Caco-2 (cell line): ENCODE measurements around the gene RPL10. TPM values are rescaled to one million over a fixed set of nuclear protein-coding genes. Genes with fewer than 3 reads are reported as not detected.

Source experiments
- BruUV-seq: library from RNA; stranded (reverse); fragments of 400-500 nt; replicated peaks from 2 replicates; lab custom pipeline; 2021; lab: Mats Ljungman, UMichigan
- CTCF ChIA-PET: fragments of 300-600 bp; sonication (Branson Sonifier 250); formaldehyde crosslinking; loops from one replicate; lab custom pipeline; 2022; ENCODE audit warnings: antibody characterized with exemption; lab: Charles Lee
- POLR2A ChIA-PET: fragments of 300-600 bp; sonication (Branson Sonifier 250); formaldehyde crosslinking; loops from one replicate; lab custom pipeline; 2022; ENCODE audit warnings: antibody characterized with exemption; lab: Charles Lee
- DNase-seq, 2 experiments: peaks; one replicate each; pipeline versions ENCODE4 v3.0.0 to v3.0.0-alpha.2; 2020 to 2022
- H3K27me3 ChIP-seq: replicated peaks from 2 replicates; pipeline ENCODE4 v1.6.0; 2011; ENCODE audit warnings: low read length; ENCODE audit not compliant: control insufficient read depth, insufficient read depth
- H3K36me3 ChIP-seq: 2 replicates; pipeline ENCODE4 v1.5.1; 2011; ENCODE audit warnings: low read length; ENCODE audit not compliant: control insufficient read depth, insufficient read depth
- H3K4me1 ChIP-seq: fragments of 250-450 bp; sonication (Bioruptor Pico); 2 replicates; pipeline ENCODE4 v1.5.1; 2020; ENCODE audit warnings: mild to moderate bottlenecking
- H3K4me3 ChIP-seq: 2 replicates; pipeline ENCODE4 v1.5.1; 2011; ENCODE audit warnings: low read depth, mild to moderate bottlenecking, control low read depth, low read length
- H3K9me3 ChIP-seq: fragments of 250-450 bp; sonication (Bioruptor Pico); 2 replicates; pipeline ENCODE4 v1.5.1; 2020; ENCODE audit warnings: mild to moderate bottlenecking, moderate library complexity
- H3K27ac Mint-ChIP-seq: one replicate; pipeline ENCODE4 v1.8.0; 2022; ENCODE audit warnings: mixed read lengths; ENCODE audit not compliant: unreplicated experiment
- H3K27me3 Mint-ChIP-seq: one replicate; pipeline ENCODE4 v1.8.0; 2022; ENCODE audit warnings: mixed read lengths; ENCODE audit not compliant: insufficient read depth, unreplicated experiment
- H3K36me3 Mint-ChIP-seq: one replicate; pipeline ENCODE4 v1.8.0; 2022; ENCODE audit warnings: mild to moderate bottlenecking, mixed read lengths; ENCODE audit not compliant: insufficient read depth, unreplicated experiment
- H3K4me1 Mint-ChIP-seq: one replicate; pipeline ENCODE4 v1.8.0; 2022; ENCODE audit warnings: low read depth, mixed read lengths; ENCODE audit not compliant: unreplicated experiment
- H3K4me3 Mint-ChIP-seq: one replicate; pipeline ENCODE4 v1.8.0; 2022; ENCODE audit warnings: mild to moderate bottlenecking, moderate library complexity, mixed read lengths; ENCODE audit not compliant: unreplicated experiment
- H3K9me3 Mint-ChIP-seq: one replicate; pipeline ENCODE4 v1.8.0; 2022; ENCODE audit warnings: mixed read lengths; ENCODE audit not compliant: unreplicated experiment
- intact Hi-C: fragments of 100-400 bp; cut with micrococcal nuclease; formaldehyde crosslinking; loops from one replicate; pipeline ENCODE4 v1.10.0; 2022; ENCODE audit not compliant: unreplicated experiment
- total RNA-seq: library from RNA; stranded (reverse); gene quantifications from 2 replicates; pipeline ENCODE4 v1.2.3, GENCODE V29; 2022
- TF ChIP-seq, protein P1 (sequence below), 2 experiments: fragments of 200-600 bp in 1 of 2; IDR thresholded peaks; 1 replicate in 1 of 2; 2 replicates in 1 of 2; pipeline versions ENCODE4 v1.5.1 to v1.8.0; 2011 to 2022; ENCODE audit warnings: antibody characterized with exemption in 1 of 2, control low read depth in 1 of 2, inconsistent platforms in 1 of 2, low read depth in 1 of 2, low read length in 1 of 2, mild to moderate bottlenecking in 1 of 2, moderate library complexity in 1 of 2; ENCODE audit not compliant: insufficient read depth in 1 of 2, severe bottlenecking in 1 of 2, unreplicated experiment in 1 of 2

The RPL10 gene
- total RNA-seq, 1 experiment from 2014 or later = 2,081 TPM

DNA sequence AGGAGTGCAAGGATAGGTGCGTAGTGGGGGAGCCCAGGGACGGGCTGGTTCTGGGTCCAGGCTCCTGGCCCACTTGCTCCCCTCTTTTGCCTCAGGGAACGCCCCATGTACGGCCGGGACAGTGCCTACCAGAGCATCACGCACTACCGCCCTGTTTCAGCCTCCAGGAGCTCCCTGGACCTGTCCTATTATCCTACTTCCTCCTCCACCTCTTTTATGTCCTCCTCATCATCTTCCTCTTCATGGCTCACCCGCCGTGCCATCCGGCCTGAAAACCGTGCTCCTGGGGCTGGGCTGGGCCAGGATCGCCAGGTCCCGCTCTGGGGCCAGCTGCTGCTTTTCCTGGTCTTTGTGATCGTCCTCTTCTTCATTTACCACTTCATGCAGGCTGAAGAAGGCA is 17.4 kb upstream of the RPL10 start:
- CTCF ChIA-PET = no interaction called here
- POLR2A ChIA-PET = no interaction called here
- Mint-ChIP-seq H3K36me3 (peaks cover 57% of the 10 kb centered on the region), H3K9me3 (no peaks in the 10 kb centered on the region), H3K27me3 (no peaks in the 10 kb centered on the region), H3K4me3 (peak overlapping the region; percentile 80), H3K27ac (peak overlapping the region; percentile 68), H3K4me1 (peaks cover 6% of the 10 kb centered on the region)
- DNase-seq = no peak
- TF ChIP-seq, protein P1, sequence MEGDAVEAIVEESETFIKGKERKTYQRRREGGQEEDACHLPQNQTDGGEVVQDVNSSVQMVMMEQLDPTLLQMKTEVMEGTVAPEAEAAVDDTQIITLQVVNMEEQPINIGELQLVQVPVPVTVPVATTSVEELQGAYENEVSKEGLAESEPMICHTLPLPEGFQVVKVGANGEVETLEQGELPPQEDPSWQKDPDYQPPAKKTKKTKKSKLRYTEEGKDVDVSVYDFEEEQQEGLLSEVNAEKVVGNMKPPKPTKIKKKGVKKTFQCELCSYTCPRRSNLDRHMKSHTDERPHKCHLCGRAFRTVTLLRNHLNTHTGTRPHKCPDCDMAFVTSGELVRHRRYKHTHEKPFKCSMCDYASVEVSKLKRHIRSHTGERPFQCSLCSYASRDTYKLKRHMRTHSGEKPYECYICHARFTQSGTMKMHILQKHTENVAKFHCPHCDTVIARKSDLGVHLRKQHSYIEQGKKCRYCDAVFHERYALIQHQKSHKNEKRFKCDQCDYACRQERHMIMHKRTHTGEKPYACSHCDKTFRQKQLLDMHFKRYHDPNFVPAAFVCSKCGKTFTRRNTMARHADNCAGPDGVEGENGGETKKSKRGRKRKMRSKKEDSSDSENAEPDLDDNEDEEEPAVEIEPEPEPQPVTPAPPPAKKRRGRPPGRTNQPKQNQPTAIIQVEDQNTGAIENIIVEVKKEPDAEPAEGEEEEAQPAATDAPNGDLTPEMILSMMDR (IDR thresholded peaks at IDR 0.05; ENCODE audit: insufficient read depth in 1 of 2, low read depth in 1 of 2, low read length in 1 of 2, severe bottlenecking in 1 of 2, unreplicated experiment in 1 of 2) = no peak
- Histone ChIP-seq H3K9me3 (no peaks in the 10 kb centered on the region), H3K4me3 (no peak overlapping the region; the same call in 1 of the 2 replicates), H3K4me1 (no peaks in the 10 kb centered on the region), H3K27me3 (no peaks in the 10 kb centered on the region), H3K36me3 (peaks cover 2% of the 10 kb centered on the region; the same call in 1 of the 2 replicates)
- intact Hi-C loops = no loop called here
- no TSS peak for BruUV-seq

DNA sequence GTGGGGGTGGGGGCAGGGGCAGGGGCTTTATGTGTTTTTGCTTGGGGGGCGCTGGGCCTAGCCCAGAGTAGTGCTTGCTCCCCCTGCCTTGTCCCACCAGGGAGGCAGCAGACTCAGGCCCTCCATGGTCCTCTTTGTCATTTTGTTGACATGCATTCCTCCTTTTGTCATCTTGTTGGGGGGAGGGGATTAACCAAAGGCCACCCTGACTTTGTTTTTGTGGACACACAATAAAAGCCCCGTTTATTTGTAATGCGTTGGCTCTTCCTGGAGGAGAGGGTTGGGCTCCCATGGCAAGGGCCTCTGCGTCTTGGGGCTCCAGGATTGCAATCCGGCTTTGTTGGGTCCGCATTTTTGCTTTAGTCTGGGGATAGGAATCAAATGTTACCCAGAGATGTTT is 16.9 kb upstream of the RPL10 start:
- H3K4me3 Mint-ChIP-seq = peak overlapping the region; percentile 80
- Histone ChIP-seq H3K4me3 (no peak overlapping the region), H3K4me1 (no peaks in the 10 kb centered on the region), H3K9me3 (no peaks in the 10 kb centered on the region), H3K27me3 (no peaks in the 10 kb centered on the region), H3K36me3 (peaks cover 2% of the 10 kb centered on the region; the same call in 1 of the 2 replicates)
- H3K9me3 Mint-ChIP-seq = no peaks in the 10 kb centered on the region
- POLR2A ChIA-PET = interaction anchor here (1.2 kb wide), 1 partner anchor 8 kb away, joined by 4 read pairs; no protein-coding TSS in a partner anchor
- no peaks in the 10 kb centered on the region for H3K27me3 Mint-ChIP-seq
- CTCF ChIA-PET = no interaction called here
- H3K4me1 Mint-ChIP-seq = peaks cover 6% of the 10 kb centered on the region
- peaks cover 57% of the 10 kb centered on the region for H3K36me3 Mint-ChIP-seq
- BruUV-seq = no TSS peak
- DNase-seq = no peak
- TF ChIP-seq, protein P1 (IDR thresholded peaks at IDR 0.05; ENCODE audit: insufficient read depth in 1 of 2, low read depth in 1 of 2, low read length in 1 of 2, severe bottlenecking in 1 of 2, unreplicated experiment in 1 of 2) = no peak
- peak overlapping the region; percentile 68 for H3K27ac Mint-ChIP-seq
- intact Hi-C loops = no loop called here

GRCh38 chrX:154382483-154383069 is 15.6 kb upstream of the RPL10 start:
- no peak overlapping the region for H3K4me3 ChIP-seq
- no peak for DNase-seq
- no peaks in the 10 kb centered on the region for H3K9me3 ChIP-seq
- Mint-ChIP-seq H3K9me3 (no peaks in the 10 kb centered on the region), H3K4me3 (no peak overlapping the region), H3K27ac (no peak overlapping the region), H3K36me3 (peaks cover 57% of the 10 kb centered on the region), H3K4me1 (peaks cover 6% of the 10 kb centered on the region), H3K27me3 (no peaks in the 10 kb centered on the region)
- BruUV-seq = no TSS peak
- no peaks in the 10 kb centered on the region for H3K4me1 ChIP-seq
- H3K27me3 ChIP-seq = no peaks in the 10 kb centered on the region
- intact Hi-C loops = no loop called here
- TF ChIP-seq, protein P1 (IDR thresholded peaks at IDR 0.05; ENCODE audit: insufficient read depth in 1 of 2, low read depth in 1 of 2, low read length in 1 of 2, severe bottlenecking in 1 of 2, unreplicated experiment in 1 of 2) = no peak
- ChIA-PET POLR2A (interaction anchor here (0.6 to 1.2 kb wide), 2 partner anchors 9 to 13 kb away, joined by 4 to 5 read pairs; no protein-coding TSS in a partner anchor), CTCF (interaction anchor here (0.6 to 0.8 kb wide), 3 partner anchors 9 to 1438 kb away, joined by 3 to 5 read pairs (median 3); no protein-coding TSS in a partner anchor)
- H3K36me3 ChIP-seq = no peaks in the 10 kb centered on the region; the same call in 1 of the 2 replicates
